ENCODE results near the gene WASL.
"Not testable (repeated sequence)": the region's sequence is repeated elsewhere in the genome, so short reads cannot be mapped to it uniquely, and the experiment has no call there.

WASL gene

GRCh38 chr7:123782071-123782798 is 33.4 kb upstream of the WASL start:
- Mint-ChIP-seq H3K36me3 (no peaks in the 10 kb centered on the region), H3K4me3 (no peak overlapping the region), H3K27ac (no peak overlapping the region), H3K4me1 (no peaks in the 10 kb centered on the region), H3K27me3 (peaks cover 6 to 9% of the 10 kb centered on the region in 2 donors), H3K9me3 (no peaks in the 10 kb centered on the region)
- no peak for ATAC-seq (replicated peaks)
- no peak for DNase-seq

- H3K9me3 Mint-ChIP-seq; ATAC-seq (replicated peaks); H3K27ac Mint-ChIP-seq; DNase-seq; H3K4me1 Mint-ChIP-seq; H3K4me3 Mint-ChIP-seq; H3K36me3 Mint-ChIP-seq: not testable (repeated sequence)
- H3K27me3 Mint-ChIP-seq = peaks cover 14% of the 10 kb centered on the region in 2 donors
These were observed 31.7 kb upstream of the WASL start for GRCh38 chr7:123780472-123780871.

GRCh38 chr7:123774496-123774895 is 25.7 kb upstream of the WASL start:
- Mint-ChIP-seq H3K9me3 (no peaks in the 10 kb centered on the region), H3K4me1 (peaks cover 0 to 2% of the 10 kb centered on the region in 2 donors), H3K4me3 (no peak overlapping the region), H3K27me3 (peaks cover 32 to 35% of the 10 kb centered on the region in 2 donors), H3K27ac (no peak overlapping the region), H3K36me3 (no peaks in the 10 kb centered on the region)
- DNase-seq (no peak), ATAC-seq (replicated peaks) (no peak)

- peaks cover 36 to 42% of the 10 kb centered on the region in 2 donors for H3K27me3 Mint-ChIP-seq
- H3K27ac Mint-ChIP-seq = no peak overlapping the region
- H3K4me1 Mint-ChIP-seq = peaks cover 0 to 2% of the 10 kb centered on the region in 2 donors
- ATAC-seq (replicated peaks) (no peak), DNase-seq (no peak)
- no peaks in the 10 kb centered on the region for H3K9me3 Mint-ChIP-seq
- H3K36me3 Mint-ChIP-seq = no peaks in the 10 kb centered on the region
- no peak overlapping the region for H3K4me3 Mint-ChIP-seq
These were observed 24.7 kb upstream of the WASL start for GRCh38 chr7:123773481-123773880.

- no peaks in the 10 kb centered on the region for H3K36me3 Mint-ChIP-seq
- no peak overlapping the region for H3K4me3 Mint-ChIP-seq
- peaks cover 0 to 2% of the 10 kb centered on the region in 2 donors for H3K4me1 Mint-ChIP-seq
- H3K27ac Mint-ChIP-seq = no peak overlapping the region
- H3K9me3 Mint-ChIP-seq = no peaks in the 10 kb centered on the region
- H3K27me3 Mint-ChIP-seq = peaks cover 37 to 42% of the 10 kb centered on the region in 2 donors
- ATAC-seq (replicated peaks) = no peak
- no peak for DNase-seq
These were observed 23.8 kb upstream of the WASL start for GRCh38 chr7:123772652-123773051.

- H3K4me1 Mint-ChIP-seq = peaks cover 0 to 2% of the 10 kb centered on the region in 2 donors
- H3K27ac Mint-ChIP-seq = no peak overlapping the region
- no peaks in the 10 kb centered on the region for H3K36me3 Mint-ChIP-seq
- H3K9me3 Mint-ChIP-seq = no peaks in the 10 kb centered on the region
- H3K27me3 Mint-ChIP-seq = peaks cover 42% of the 10 kb centered on the region in 2 donors
- DNase-seq = no peak
- no peak for ATAC-seq (replicated peaks)
- H3K4me3 Mint-ChIP-seq = no peak overlapping the region
These were observed 23.0 kb upstream of the WASL start for GRCh38 chr7:123771846-123772245.

GRCh38 chr7:123771256-123771655 is 22.5 kb upstream of the WASL start:
- H3K27ac Mint-ChIP-seq = no peak overlapping the region
- H3K36me3 Mint-ChIP-seq = no peaks in the 10 kb centered on the region
- H3K27me3 Mint-ChIP-seq = peaks cover 38% of the 10 kb centered on the region in 2 donors
- H3K4me3 Mint-ChIP-seq = no peak overlapping the region
- H3K9me3 Mint-ChIP-seq = no peaks in the 10 kb centered on the region
- peaks cover 0 to 2% of the 10 kb centered on the region in 2 donors for H3K4me1 Mint-ChIP-seq
- no peak for DNase-seq
- ATAC-seq (replicated peaks) = no peak

GRCh38 chr7:123770378-123770777 is 21.6 kb upstream of the WASL start:
- Mint-ChIP-seq H3K4me3 (no peak overlapping the region), H3K27ac (peak overlapping the region; percentile 86), H3K27me3 (peaks cover 40% of the 10 kb centered on the region in 2 donors), H3K36me3 (no peaks in the 10 kb centered on the region), H3K9me3 (no peaks in the 10 kb centered on the region), H3K4me1 (peaks cover 0 to 2% of the 10 kb centered on the region in 2 donors)
- peak in 1 of 2 donors; percentile 83 for ATAC-seq (replicated peaks)
- DNase-seq = no peak

GRCh38 chr7:123769371-123769770 is 20.6 kb upstream of the WASL start:
- no peak overlapping the region for H3K4me3 Mint-ChIP-seq
- DNase-seq (no peak), ATAC-seq (replicated peaks) (no peak)
- peaks cover 35 to 36% of the 10 kb centered on the region in 2 donors for H3K27me3 Mint-ChIP-seq
- no peaks in the 10 kb centered on the region for H3K9me3 Mint-ChIP-seq
- H3K27ac Mint-ChIP-seq = no peak overlapping the region
- peaks cover 0 to 2% of the 10 kb centered on the region in 2 donors for H3K4me1 Mint-ChIP-seq
- H3K36me3 Mint-ChIP-seq = no peaks in the 10 kb centered on the region

GRCh38 chr7:123768493-123768892 is 19.7 kb upstream of the WASL start:
- no peak overlapping the region for H3K4me3 Mint-ChIP-seq
- H3K9me3 Mint-ChIP-seq = peaks cover 4% of the 10 kb centered on the region in 2 donors
- peaks cover 0 to 2% of the 10 kb centered on the region in 2 donors for H3K4me1 Mint-ChIP-seq
- no peak for ATAC-seq (replicated peaks)
- peaks cover 41 to 42% of the 10 kb centered on the region in 2 donors for H3K27me3 Mint-ChIP-seq
- no peak for DNase-seq
- H3K27ac Mint-ChIP-seq = no peak overlapping the region
- H3K36me3 Mint-ChIP-seq = peaks cover 0 to 1% of the 10 kb centered on the region in 2 donors

DNA sequence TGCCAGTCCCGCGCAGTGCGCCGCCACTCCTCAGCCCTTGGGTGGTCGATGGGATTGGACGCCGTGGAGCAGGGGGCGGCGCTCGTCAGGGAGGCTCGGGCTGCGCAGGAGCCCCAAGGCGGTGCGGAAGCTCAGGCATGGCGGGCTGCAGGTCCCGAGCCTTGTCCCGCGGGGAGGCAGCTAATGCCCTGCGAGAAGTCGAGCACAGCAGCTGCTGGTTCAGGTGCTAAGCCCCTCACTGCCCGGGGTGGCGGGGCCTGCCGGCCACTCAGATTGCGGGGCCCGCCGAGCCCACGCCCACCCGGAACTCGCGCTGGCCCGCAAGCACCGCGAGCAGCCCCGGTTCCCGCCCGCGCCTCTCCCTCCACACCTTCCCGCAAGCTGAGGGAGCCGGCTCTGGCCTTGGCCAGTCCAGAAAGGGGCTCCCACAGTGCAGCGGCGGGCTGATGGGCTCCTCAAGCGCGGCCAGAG is 14.4 kb upstream of the WASL start:
- DNase-seq (no peak), ATAC-seq (replicated peaks) (no peak)
- no peaks in the 10 kb centered on the region for H3K4me1 Mint-ChIP-seq
- peaks cover 4 to 11% of the 10 kb centered on the region in 2 donors for H3K9me3 Mint-ChIP-seq
- H3K27ac Mint-ChIP-seq = no peak overlapping the region
- H3K36me3 Mint-ChIP-seq = peaks cover 0 to 1% of the 10 kb centered on the region in 2 donors
- peaks cover 28 to 34% of the 10 kb centered on the region in 2 donors for H3K27me3 Mint-ChIP-seq
- H3K4me3 Mint-ChIP-seq = no peak overlapping the region

DNA sequence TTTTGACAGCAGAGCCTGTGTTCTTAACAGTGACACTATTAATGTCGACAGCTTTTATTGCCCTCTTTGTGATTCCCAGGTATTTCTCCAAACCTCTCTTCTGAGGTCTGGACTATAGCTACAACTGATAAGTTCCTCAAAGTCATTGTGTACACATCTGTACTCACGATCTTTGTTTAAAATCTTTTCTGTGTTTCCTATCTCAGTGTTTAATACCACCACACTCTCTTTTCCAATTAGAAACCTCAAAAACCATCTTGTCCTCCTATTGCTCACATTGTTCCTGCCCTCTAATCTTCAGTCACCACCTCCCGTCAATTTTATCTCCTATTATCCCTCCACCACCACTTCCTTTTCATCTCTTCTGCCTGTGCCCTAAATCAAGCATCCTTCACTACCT is 12.9 kb upstream of the WASL start:
- Mint-ChIP-seq H3K4me3 (no peak overlapping the region), H3K36me3 (peaks cover 0 to 1% of the 10 kb centered on the region in 2 donors), H3K4me1 (no peaks in the 10 kb centered on the region), H3K27me3 (peaks cover 28% of the 10 kb centered on the region in 2 donors), H3K27ac (no peak overlapping the region), H3K9me3 (peaks cover 4 to 11% of the 10 kb centered on the region in 2 donors)
- no peak for DNase-seq
- no peak for ATAC-seq (replicated peaks)

DNA sequence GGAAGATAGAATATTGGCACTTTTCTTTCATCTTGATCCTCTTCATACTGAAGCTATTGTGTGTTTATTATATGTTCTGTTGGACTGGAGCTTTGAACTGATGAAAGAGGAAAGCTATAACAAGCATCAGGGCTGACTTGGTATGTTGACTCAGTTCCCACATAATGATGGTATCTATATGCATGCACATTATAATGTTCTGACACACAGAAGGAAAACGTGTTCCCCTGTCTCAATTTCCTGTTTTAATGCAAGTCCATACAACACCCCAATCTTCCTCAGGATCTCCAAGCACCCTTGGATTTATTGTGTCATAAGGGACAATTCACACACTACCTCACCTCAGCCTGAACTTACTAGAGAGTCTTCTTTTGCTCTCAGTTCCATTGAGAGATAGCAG is 8.3 kb upstream of the WASL start:
- Mint-ChIP-seq H3K36me3 (no peaks in the 10 kb centered on the region), H3K4me1 (peaks cover 6 to 9% of the 10 kb centered on the region in 2 donors), H3K27me3 (peaks cover 6 to 11% of the 10 kb centered on the region in 2 donors), H3K9me3 (peaks cover 0 to 3% of the 10 kb centered on the region in 2 donors), H3K4me3 (no peak overlapping the region), H3K27ac (no peak overlapping the region)
- ATAC-seq (replicated peaks) (no peak), DNase-seq (no peak)

DNA sequence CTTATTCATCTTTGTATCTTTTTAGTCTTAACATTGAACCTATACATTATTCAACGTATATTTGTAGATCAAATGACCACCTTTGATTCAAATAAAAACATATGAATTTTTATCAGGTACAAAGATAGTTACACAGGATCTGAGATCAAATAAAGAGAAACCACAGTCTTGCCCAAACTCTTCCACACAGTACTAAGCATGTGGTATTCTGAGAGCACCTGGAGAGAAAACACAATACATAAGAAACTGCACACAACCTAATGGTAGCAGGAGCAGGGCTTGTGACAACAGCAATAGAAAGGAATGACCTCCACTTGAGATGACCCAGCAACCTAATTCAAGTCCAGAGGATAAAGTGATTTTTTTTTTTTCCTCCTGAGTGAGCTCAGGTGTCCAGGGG is 6.5 kb upstream of the WASL start:
- peaks cover 9% of the 10 kb centered on the region in 2 donors for H3K4me1 Mint-ChIP-seq
- H3K36me3 Mint-ChIP-seq = no peaks in the 10 kb centered on the region
- no peak overlapping the region for H3K4me3 Mint-ChIP-seq
- H3K27ac Mint-ChIP-seq = no peak overlapping the region
- H3K9me3 Mint-ChIP-seq = no peaks in the 10 kb centered on the region
- DNase-seq (no peak), ATAC-seq (replicated peaks) (no peak)
- H3K27me3 Mint-ChIP-seq = peaks cover 0 to 6% of the 10 kb centered on the region in 2 donors

GRCh38 chr7:123754271-123754871 is 5.6 kb upstream of the WASL start:
- ATAC-seq (replicated peaks) (peak in 1 of 2 donors; percentile 58), DNase-seq (no peak)
- Mint-ChIP-seq H3K36me3 (no peaks in the 10 kb centered on the region), H3K4me1 (peaks cover 11 to 14% of the 10 kb centered on the region in 2 donors), H3K27ac (no peak overlapping the region), H3K27me3 (no peaks in the 10 kb centered on the region), H3K4me3 (no peak overlapping the region), H3K9me3 (no peaks in the 10 kb centered on the region)

Measured in stimulated activated naive B cell treated with anti-CD40 and anti-IgM and Interleukin-4, amounts not matched to agents 10 μg/mL and 1 μg/mL and 100 μg/mL, for 72 hours (primary cell).